ENCODE measurements around the gene FERD3L. TPM values are rescaled to one million over a fixed set of nuclear protein-coding genes. Genes with fewer than 3 reads are reported as not detected.

FERD3L gene
- polyA plus RNA-seq, 1 donor (not counting 4 experiments of a cell fraction or from before 2014, with no cell fraction given): not detected

- no peaks in the 10 kb centered on the region for H3K9me3 ChIP-seq (ENCODE audit: control insufficient read depth, low read depth, low read length)
- no peak overlapping the region for H3K27ac ChIP-seq (ENCODE audit: control insufficient read depth, insufficient read depth, low read length)
- H3K4me3 ChIP-seq (ENCODE audit: control insufficient read depth in 2 of 3, extremely low read depth in 1 of 3, insufficient read depth in 2 of 3, low read depth in 1 of 3, low read length in 3 of 3): no peak overlapping the region
- H3K4me1 ChIP-seq (ENCODE audit: control insufficient read depth, extremely low read depth, insufficient read depth, low read length): no peaks in the 10 kb centered on the region
- H3K27me3 ChIP-seq (ENCODE audit: control insufficient read depth, extremely low read depth, insufficient read depth, low read length): peaks cover 30% of the 10 kb centered on the region
- no peak for FAIRE-seq
- H3K9ac ChIP-seq (ENCODE audit: control insufficient read depth, extremely low read depth, insufficient read depth, low read length): no peak overlapping the region
- TF ChIP-seq CTCF (optimal IDR thresholded peaks at IDR 0.05 in 1 of 3, IDR thresholded peaks at IDR 0.05 in 1 of 3, conservative IDR thresholded peaks at IDR 0.05 in 1 of 3; ENCODE audit: extremely low read depth in 1 of 3, insufficient read depth in 2 of 3, low read length in 3 of 3): no peak
- no peak for TF ChIP-seq EZH2 (IDR thresholded peaks at IDR 0.05; ENCODE audit: low read length)
- H3K4me2 ChIP-seq (ENCODE audit: control insufficient read depth, extremely low read depth, insufficient read depth, low read depth, low read length): no peak overlapping the region
- H3K79me2 ChIP-seq (ENCODE audit: control insufficient read depth, insufficient read depth, low read length): no peaks in the 10 kb centered on the region
- no peaks in the 10 kb centered on the region for H3K36me3 ChIP-seq (ENCODE audit: control insufficient read depth in 2 of 2, extremely low read depth in 1 of 2, insufficient read depth in 2 of 2, low read length in 2 of 2)
- H4K20me1 ChIP-seq (ENCODE audit: control insufficient read depth, extremely low read depth, insufficient read depth, low read length): no peaks in the 10 kb centered on the region
- no peaks in the 10 kb centered on the region for H3K9me1 ChIP-seq (ENCODE audit: control insufficient read depth, extremely low read depth, insufficient read depth, low read length)
- DNase-seq (ENCODE audit: low read depth, low spot score): no peak
- no peak overlapping the region for H2AFZ ChIP-seq (ENCODE audit: control insufficient read depth, low read length)
- dilution Hi-C loops (cut with MboI; ENCODE audit: extremely low pct_ligation_motif_present, low sequenced_read_pairs): no loop called here
Observed at GRCh38 chr7:19139706-19140327, 5.4 kb downstream of the FERD3L start.

- H3K27me3 ChIP-seq (ENCODE audit: control insufficient read depth, extremely low read depth, insufficient read depth, low read length): no peaks in the 10 kb centered on the region
- H3K79me2 ChIP-seq (ENCODE audit: control insufficient read depth, insufficient read depth, low read length): no peaks in the 10 kb centered on the region
- no peaks in the 10 kb centered on the region for H4K20me1 ChIP-seq (ENCODE audit: control insufficient read depth, extremely low read depth, insufficient read depth, low read length)
- no peak overlapping the region for H3K4me3 ChIP-seq (ENCODE audit: control insufficient read depth in 2 of 3, extremely low read depth in 1 of 3, insufficient read depth in 2 of 3, low read depth in 1 of 3, low read length in 3 of 3)
- DNase-seq (ENCODE audit: low read depth, low spot score) (no peak), FAIRE-seq (no peak)
- no peak overlapping the region for H3K9ac ChIP-seq (ENCODE audit: control insufficient read depth, extremely low read depth, insufficient read depth, low read length)
- H2AFZ ChIP-seq (ENCODE audit: control insufficient read depth, low read length): no peak overlapping the region
- H3K36me3 ChIP-seq (ENCODE audit: control insufficient read depth in 2 of 2, extremely low read depth in 1 of 2, insufficient read depth in 2 of 2, low read length in 2 of 2): no peaks in the 10 kb centered on the region
- dilution Hi-C loops (cut with MboI; ENCODE audit: extremely low pct_ligation_motif_present, low sequenced_read_pairs): no loop called here
- no peaks in the 10 kb centered on the region for H3K4me1 ChIP-seq (ENCODE audit: control insufficient read depth, extremely low read depth, insufficient read depth, low read length)
- no peak overlapping the region for H3K4me2 ChIP-seq (ENCODE audit: control insufficient read depth, extremely low read depth, insufficient read depth, low read depth, low read length)
- H3K9me1 ChIP-seq (ENCODE audit: control insufficient read depth, extremely low read depth, insufficient read depth, low read length): no peaks in the 10 kb centered on the region
- no peak overlapping the region for H3K27ac ChIP-seq (ENCODE audit: control insufficient read depth, insufficient read depth, low read length)
- no peak for TF ChIP-seq EZH2 (IDR thresholded peaks at IDR 0.05; ENCODE audit: low read length)
- no peak for TF ChIP-seq CTCF (optimal IDR thresholded peaks at IDR 0.05 in 1 of 3, IDR thresholded peaks at IDR 0.05 in 1 of 3, conservative IDR thresholded peaks at IDR 0.05 in 1 of 3; ENCODE audit: extremely low read depth in 1 of 3, insufficient read depth in 2 of 3, low read length in 3 of 3)
- no peaks in the 10 kb centered on the region for H3K9me3 ChIP-seq (ENCODE audit: control insufficient read depth, low read depth, low read length)
Observed at GRCh38 chr7:19133886-19134285, 11.3 kb downstream of the FERD3L start.

All from keratinocyte (primary cell).